Loucy (cell line): Measurements from ENCODE around the gene RAD21L1.

ENCODE experiments used
- CTCF ChIP-seq: fragments of 200-600 bp; sonication (generic); conservative IDR thresholded peaks from 2 replicates; pipeline ENCODE4 v1.5.1; 2014; ENCODE audit warnings: mild to moderate bottlenecking, antibody characterized with exemption, low read length
- EZH2phosphoT487 ChIP-seq: fragments of 200-600 bp; IDR thresholded peaks from 2 replicates; pipeline ENCODE4 v1.6.1; 2018; ENCODE audit warnings: antibody characterized with exemption, mild to moderate bottlenecking, moderate library complexity, borderline replicate concordance

- TF ChIP-seq CTCF = no peak
- TF ChIP-seq EZH2phosphoT487 = no peak
These were observed 53.1 kb downstream of the RAD21L1 start for GRCh38 chr20:1278993-1279392.
